ENCODE data around the gene NKD1.

NKD1 gene

GRCh38 chr16:50653633-50654519 is 105.7 kb downstream of the NKD1 start:
- no peaks in the 10 kb centered on the region for H3K36me3 ChIP-seq (replicated peaks; ENCODE audit: insufficient read depth, low read length)
- no peaks in the 10 kb centered on the region for H3K27me3 ChIP-seq (replicated peaks; ENCODE audit: insufficient read depth, low read length)
- H3K79me2 ChIP-seq (ENCODE audit: low read length) = no peaks in the 10 kb centered on the region
- no peaks in the 10 kb centered on the region for H4K20me1 ChIP-seq (ENCODE audit: insufficient read depth, low read length)
- no peak overlapping the region for H3K4me3 ChIP-seq (ENCODE audit: low read length)
- no peak for DNase-seq
- H3K9me2 ChIP-seq (replicated peaks; ENCODE audit: insufficient read depth, low read length) = no peaks in the 10 kb centered on the region
- H2AFZ ChIP-seq (ENCODE audit: low read length) = no peak overlapping the region
- H3K4me1 ChIP-seq (ENCODE audit: low read length) = no peaks in the 10 kb centered on the region
- H3K9me3 ChIP-seq (replicated peaks; ENCODE audit: insufficient read depth, low read length) = no peaks in the 10 kb centered on the region
- no peak overlapping the region for H3K27ac ChIP-seq (ENCODE audit: low read length)
- no peak for TF ChIP-seq CTCF (IDR thresholded peaks at IDR 0.05; ENCODE audit: low read length)
- no peak for TF ChIP-seq EZH2phosphoT487 (IDR thresholded peaks at IDR 0.05; ENCODE audit: low read length)
- TF ChIP-seq EZH2 (optimal IDR thresholded peaks at IDR 0.05; ENCODE audit: low read depth, low read length) = no peak
- no peaks in the 10 kb centered on the region for H3F3A ChIP-seq (ENCODE audit: insufficient read depth, low read length)
- H3K4me2 ChIP-seq (ENCODE audit: low read depth, low read length) = no peak overlapping the region
- H3K9ac ChIP-seq (ENCODE audit: low read length) = no peak overlapping the region

GRCh38 chr16:50655558-50656055 is 107.4 kb downstream of the NKD1 start:
- H3K4me1 ChIP-seq (ENCODE audit: low read length) = no peaks in the 10 kb centered on the region
- no peaks in the 10 kb centered on the region for H3K9me3 ChIP-seq (replicated peaks; ENCODE audit: insufficient read depth, low read length)
- H3K27me3 ChIP-seq (replicated peaks; ENCODE audit: insufficient read depth, low read length) = no peaks in the 10 kb centered on the region
- H2AFZ ChIP-seq (ENCODE audit: low read length) = no peak overlapping the region
- H3K9me2 ChIP-seq (replicated peaks; ENCODE audit: insufficient read depth, low read length) = no peaks in the 10 kb centered on the region
- H3K79me2 ChIP-seq (ENCODE audit: low read length) = no peaks in the 10 kb centered on the region
- H3F3A ChIP-seq (ENCODE audit: insufficient read depth, low read length) = no peaks in the 10 kb centered on the region
- TF ChIP-seq CTCF (IDR thresholded peaks at IDR 0.05; ENCODE audit: low read length) (no peak), EZH2phosphoT487 (IDR thresholded peaks at IDR 0.05; ENCODE audit: low read length) (no peak), EZH2 (optimal IDR thresholded peaks at IDR 0.05; ENCODE audit: low read depth, low read length) (no peak)
- no peak overlapping the region for H3K9ac ChIP-seq (ENCODE audit: low read length)
- H3K27ac ChIP-seq (ENCODE audit: low read length) = no peak overlapping the region
- H3K4me2 ChIP-seq (ENCODE audit: low read depth, low read length) = no peak overlapping the region
- no peak overlapping the region for H3K4me3 ChIP-seq (ENCODE audit: low read length)
- H4K20me1 ChIP-seq (ENCODE audit: insufficient read depth, low read length) = no peaks in the 10 kb centered on the region
- H3K36me3 ChIP-seq (replicated peaks; ENCODE audit: insufficient read depth, low read length) = no peaks in the 10 kb centered on the region
- no peak for DNase-seq

- Histone ChIP-seq H3K27me3 (replicated peaks; ENCODE audit: insufficient read depth, low read length) (no peaks in the 10 kb centered on the region), H3K9me2 (replicated peaks; ENCODE audit: insufficient read depth, low read length) (no peaks in the 10 kb centered on the region), H3F3A (ENCODE audit: insufficient read depth, low read length) (no peaks in the 10 kb centered on the region), H3K4me3 (ENCODE audit: low read length) (no peak overlapping the region), H3K27ac (ENCODE audit: low read length) (no peak overlapping the region), H3K4me2 (ENCODE audit: low read depth, low read length) (no peak overlapping the region), H3K79me2 (ENCODE audit: low read length) (no peaks in the 10 kb centered on the region), H3K9ac (ENCODE audit: low read length) (no peak overlapping the region), H4K20me1 (ENCODE audit: insufficient read depth, low read length) (no peaks in the 10 kb centered on the region), H3K9me3 (replicated peaks; ENCODE audit: insufficient read depth, low read length) (no peaks in the 10 kb centered on the region), H2AFZ (ENCODE audit: low read length) (no peak overlapping the region), H3K4me1 (ENCODE audit: low read length) (no peaks in the 10 kb centered on the region), H3K36me3 (replicated peaks; ENCODE audit: insufficient read depth, low read length) (no peaks in the 10 kb centered on the region)
- no peak for TF ChIP-seq CTCF (IDR thresholded peaks at IDR 0.05; ENCODE audit: low read length)
- no peak for TF ChIP-seq EZH2 (optimal IDR thresholded peaks at IDR 0.05; ENCODE audit: low read depth, low read length)
- TF ChIP-seq EZH2phosphoT487 (IDR thresholded peaks at IDR 0.05; ENCODE audit: low read length) = no peak
- no peak for DNase-seq
These were observed 109.0 kb downstream of the NKD1 start for GRCh38 chr16:50657241-50657640.

Data from MM.1S (cell line).